IPS-15b (cell line): ENCODE data around the gene TLE1.

Source experiments
- H3K27me3 ChIP-seq: one replicate; pipeline ENCODE4 v1.6.1; 2013; ENCODE audit warnings: low read length; ENCODE audit not compliant: control insufficient read depth, insufficient read depth
- H3K36me3 ChIP-seq: one replicate; pipeline ENCODE4 v1.6.1; 2013; ENCODE audit warnings: low read length; ENCODE audit not compliant: control insufficient read depth, insufficient read depth
- H3K4me1 ChIP-seq: one replicate; pipeline ENCODE4 v1.6.1; 2013; ENCODE audit warnings: mild to moderate bottlenecking, low read length; ENCODE audit not compliant: control insufficient read depth, insufficient read depth
- H3K4me3 ChIP-seq: one replicate; pipeline ENCODE4 v1.5.1; 2013; ENCODE audit warnings: low read depth, low read length
- H3K9ac ChIP-seq: one replicate; pipeline ENCODE4 v1.6.1; 2013; ENCODE audit warnings: low read depth, mild to moderate bottlenecking, low read length
- H3K9me3 ChIP-seq: one replicate; pipeline ENCODE4 v1.6.1; 2013; ENCODE audit warnings: mild to moderate bottlenecking, low read length; ENCODE audit not compliant: control insufficient read depth, insufficient read depth

TLE1 gene

DNA sequence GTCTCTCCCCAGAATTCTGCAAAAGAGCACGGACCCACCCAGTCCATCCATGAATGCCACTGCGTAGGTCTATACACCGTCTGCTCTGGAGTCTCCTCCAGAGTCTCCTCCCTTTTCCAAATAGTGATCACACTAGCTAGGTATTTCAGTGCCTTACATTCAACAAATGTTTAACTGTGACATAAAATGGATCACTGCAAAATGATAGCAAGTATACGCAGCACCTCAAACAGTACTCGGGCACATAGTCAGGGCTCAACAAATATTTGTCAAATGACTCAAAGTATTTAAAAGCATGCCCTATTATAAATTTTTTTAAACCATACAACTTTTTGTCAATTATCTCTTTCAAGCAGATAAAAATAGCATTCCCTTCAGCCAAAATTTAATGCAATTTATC is 60.5 kb downstream of the TLE1 start:
- Histone ChIP-seq H3K36me3 (peaks cover 2% of the 10 kb centered on the region), H3K9ac (no peak overlapping the region)

DNA sequence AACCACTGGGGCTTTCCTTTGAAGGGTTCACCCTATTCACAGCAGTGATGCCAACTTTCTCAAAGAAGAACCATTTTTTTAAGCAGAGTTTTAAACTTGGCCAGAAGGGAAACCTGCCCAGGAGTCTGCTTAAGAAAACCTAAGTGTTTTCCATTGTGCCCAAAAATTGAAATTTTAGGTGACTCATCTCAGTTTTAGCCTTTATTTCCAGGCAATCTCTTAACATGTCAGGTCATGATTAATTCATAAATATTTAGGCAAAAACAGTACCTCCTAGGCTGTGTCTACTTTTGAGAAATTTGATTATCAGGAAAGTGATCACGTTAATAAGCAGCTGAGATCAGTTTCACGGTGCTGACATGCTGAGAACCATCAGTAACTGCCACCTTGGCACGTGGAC is 61.9 kb downstream of the TLE1 start:
- H3K9ac ChIP-seq = no peak overlapping the region
- H3K36me3 ChIP-seq = no peaks in the 10 kb centered on the region
- peaks cover 9% of the 10 kb centered on the region for H3K4me1 ChIP-seq
- no peaks in the 10 kb centered on the region for H3K9me3 ChIP-seq
- H3K4me3 ChIP-seq = no peak overlapping the region
- no peaks in the 10 kb centered on the region for H3K27me3 ChIP-seq

More for the DNA sequence above, 60.5 kb downstream of the TLE1 start:
- Histone ChIP-seq H3K4me1 (peaks cover 2% of the 10 kb centered on the region), H3K27me3 (no peaks in the 10 kb centered on the region), H3K9me3 (no peaks in the 10 kb centered on the region), H3K4me3 (no peak overlapping the region)

DNA sequence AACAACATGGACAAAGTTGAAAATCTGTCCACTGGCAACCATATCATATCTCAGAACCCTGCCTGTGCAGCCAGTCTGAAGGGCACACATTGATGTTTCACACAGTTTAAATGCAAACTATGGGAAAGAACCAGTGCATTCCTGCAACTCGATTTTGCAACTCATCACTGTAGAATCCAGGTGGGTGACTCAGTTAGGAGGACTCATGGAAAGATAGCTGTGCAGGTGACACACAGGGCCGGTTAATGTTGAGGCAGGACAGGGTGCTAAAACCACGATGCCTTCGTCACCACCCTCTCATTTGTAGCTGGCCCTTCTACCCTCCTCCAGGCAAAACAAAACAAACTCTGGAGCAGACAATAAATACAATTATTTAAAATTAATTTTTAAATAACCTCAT is 62.8 kb downstream of the TLE1 start:
- H3K9ac ChIP-seq = no peak overlapping the region
- no peaks in the 10 kb centered on the region for H3K9me3 ChIP-seq
- peaks cover 12% of the 10 kb centered on the region for H3K4me1 ChIP-seq
- H3K4me3 ChIP-seq = no peak overlapping the region
- H3K27me3 ChIP-seq = no peaks in the 10 kb centered on the region
- no peaks in the 10 kb centered on the region for H3K36me3 ChIP-seq

DNA sequence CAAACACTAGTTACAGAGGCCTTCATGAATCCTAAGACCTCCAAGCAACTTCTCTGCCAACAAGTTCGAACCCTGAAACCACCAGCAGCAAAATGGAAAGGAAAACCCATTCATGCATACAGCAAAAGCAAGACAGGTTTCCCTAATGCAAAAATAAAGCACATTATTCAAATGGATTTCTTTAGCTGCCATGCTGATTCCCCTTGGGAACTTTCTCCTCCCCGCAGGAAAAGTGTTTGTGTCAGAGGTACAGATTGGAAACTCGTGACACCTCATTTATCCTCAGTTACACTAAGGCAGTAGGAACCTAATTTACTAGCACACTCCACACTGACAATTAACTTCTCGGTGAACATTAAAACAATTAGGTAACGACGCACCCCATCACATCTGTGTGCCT is 63.4 kb downstream of the TLE1 start:
- peaks cover 18% of the 10 kb centered on the region for H3K4me1 ChIP-seq
- no peaks in the 10 kb centered on the region for H3K9me3 ChIP-seq
- H3K27me3 ChIP-seq = no peaks in the 10 kb centered on the region
- no peak overlapping the region for H3K4me3 ChIP-seq
- no peak overlapping the region for H3K9ac ChIP-seq
- H3K36me3 ChIP-seq = no peaks in the 10 kb centered on the region

DNA sequence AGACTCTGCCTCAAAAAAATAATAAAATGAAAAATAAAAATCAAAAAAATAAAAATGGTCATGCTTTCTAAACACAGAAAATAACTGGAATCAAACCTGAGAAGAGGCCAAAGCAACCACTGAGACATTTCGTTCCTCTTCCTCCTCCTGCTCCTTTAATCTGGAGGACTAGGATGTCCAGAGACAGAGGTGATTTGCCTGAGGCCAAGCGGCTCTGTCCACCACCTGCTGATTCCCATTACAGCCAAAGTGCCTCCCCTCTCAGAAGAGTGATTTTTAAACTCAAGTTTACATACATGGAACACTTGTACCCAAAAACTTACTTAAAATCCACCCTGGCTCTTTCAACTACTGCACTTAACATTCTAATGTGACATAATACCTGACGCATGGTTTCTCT is 65.6 kb downstream of the TLE1 start:
- Histone ChIP-seq H3K4me3 (no peak overlapping the region), H3K9ac (no peak overlapping the region), H3K27me3 (no peaks in the 10 kb centered on the region), H3K9me3 (no peaks in the 10 kb centered on the region), H3K36me3 (peaks cover 8% of the 10 kb centered on the region), H3K4me1 (peaks cover 22% of the 10 kb centered on the region)

DNA sequence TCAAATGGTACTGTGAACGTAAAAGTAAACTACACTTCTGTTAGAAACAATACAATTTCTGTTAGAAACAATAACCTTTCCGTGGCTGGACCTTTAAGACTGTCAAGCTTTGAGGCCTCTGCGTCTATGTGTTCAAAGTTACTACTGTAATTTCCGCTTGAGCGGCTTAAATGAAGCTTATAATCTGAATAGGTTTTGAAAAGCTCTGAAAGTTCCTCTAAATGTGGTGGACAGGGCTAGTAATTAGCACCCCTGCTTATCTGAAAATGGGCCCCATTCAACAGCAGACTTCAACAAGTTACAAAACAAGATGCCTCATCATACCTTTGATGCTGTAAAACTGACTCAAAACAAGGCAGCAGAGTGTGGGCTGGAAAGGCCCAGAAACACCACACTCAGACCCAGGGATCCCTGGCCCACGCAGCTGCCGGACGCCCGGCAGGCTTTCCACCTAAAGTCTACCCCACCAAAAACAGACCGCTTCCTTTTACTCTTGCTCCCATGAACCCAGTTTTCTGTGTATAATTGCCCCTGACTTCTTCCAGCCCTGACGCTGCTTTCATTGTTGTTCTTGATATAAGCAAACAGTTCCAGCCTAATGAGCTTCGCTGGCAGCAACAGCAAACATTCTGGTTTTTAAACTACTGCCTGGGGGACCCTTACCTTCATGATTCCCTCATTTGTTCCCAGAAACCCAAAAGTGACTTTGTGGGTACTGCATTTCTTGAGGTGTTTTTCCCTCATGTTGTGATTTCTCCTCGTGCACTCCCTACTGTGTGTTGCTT is 66.7 kb downstream of the TLE1 start:
- no peak overlapping the region for H3K9ac ChIP-seq
- no peaks in the 10 kb centered on the region for H3K9me3 ChIP-seq
- H3K36me3 ChIP-seq = peaks cover 12% of the 10 kb centered on the region
- peaks cover 22% of the 10 kb centered on the region for H3K4me1 ChIP-seq
- H3K4me3 ChIP-seq = no peak overlapping the region
- no peaks in the 10 kb centered on the region for H3K27me3 ChIP-seq

DNA sequence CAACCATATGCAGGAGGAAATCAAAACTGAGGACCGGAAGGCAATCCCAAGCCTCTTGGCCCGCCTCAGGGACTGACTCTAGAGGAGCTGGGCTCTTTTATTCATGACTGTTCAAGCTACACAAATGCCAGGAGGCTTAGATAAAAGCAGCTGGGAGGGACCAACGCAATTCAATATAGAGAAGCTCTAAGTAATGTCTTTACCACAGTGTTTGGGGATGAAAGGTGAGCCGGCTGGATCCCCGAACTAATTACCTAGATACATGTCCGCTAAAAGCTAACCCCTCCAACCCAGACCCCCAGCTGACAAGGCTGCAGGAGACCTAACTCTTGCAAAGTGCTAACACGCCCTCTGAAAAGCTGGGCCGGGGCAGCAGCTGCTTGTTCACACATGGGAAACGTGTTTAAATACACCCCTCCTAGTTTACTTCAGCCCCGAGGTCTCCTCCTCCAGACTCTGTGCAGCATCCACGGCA is 67.5 kb downstream of the TLE1 start:
- Histone ChIP-seq H3K4me3 (no peak overlapping the region), H3K27me3 (no peaks in the 10 kb centered on the region), H3K36me3 (peaks cover 12% of the 10 kb centered on the region), H3K4me1 (peaks cover 22% of the 10 kb centered on the region), H3K9ac (no peak overlapping the region), H3K9me3 (no peaks in the 10 kb centered on the region)

DNA sequence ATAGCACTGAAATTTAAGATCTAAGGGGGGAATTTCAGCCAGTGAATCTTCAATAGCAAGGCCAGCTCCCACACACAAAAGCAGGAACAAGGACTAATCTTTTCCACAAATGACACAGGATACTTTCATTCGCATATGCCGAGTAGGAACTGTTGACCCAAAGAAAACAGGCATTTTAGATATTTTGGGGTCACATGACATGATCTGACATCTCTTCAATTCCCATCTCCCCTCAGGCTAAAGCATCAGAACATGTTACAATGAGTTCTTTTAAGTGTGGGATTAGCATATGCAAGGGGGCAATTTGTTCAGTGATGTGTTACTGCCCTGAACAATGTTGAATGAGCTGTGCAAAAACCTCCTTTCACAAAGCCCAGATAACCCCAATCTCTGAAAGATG is 68.2 kb downstream of the TLE1 start:
- Histone ChIP-seq H3K36me3 (peaks cover 12% of the 10 kb centered on the region), H3K9ac (no peak overlapping the region), H3K27me3 (no peaks in the 10 kb centered on the region), H3K9me3 (no peaks in the 10 kb centered on the region), H3K4me1 (peaks cover 22% of the 10 kb centered on the region), H3K4me3 (no peak overlapping the region)

DNA sequence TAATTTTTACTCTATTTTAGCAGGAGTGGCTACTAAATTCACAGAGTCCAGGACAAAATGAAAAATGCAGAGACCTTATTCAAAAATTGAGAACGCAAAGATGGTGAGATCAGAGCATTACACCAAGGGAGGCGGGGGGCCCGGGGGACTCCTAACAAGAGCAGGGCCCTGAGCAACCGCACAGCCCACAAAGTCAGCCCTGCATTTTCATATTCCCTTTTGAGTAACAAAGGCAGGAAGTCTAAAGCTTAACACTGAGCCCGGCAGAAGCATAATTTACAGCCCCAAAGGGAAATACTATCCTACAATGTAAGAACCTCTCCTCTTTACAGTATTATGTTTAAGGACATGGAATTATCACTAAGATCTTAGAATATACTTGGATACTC is 69.4 kb downstream of the TLE1 start:
- Histone ChIP-seq H3K9ac (no peak overlapping the region), H3K36me3 (peaks cover 12% of the 10 kb centered on the region), H3K27me3 (no peaks in the 10 kb centered on the region), H3K4me3 (no peak overlapping the region), H3K4me1 (peaks cover 22% of the 10 kb centered on the region), H3K9me3 (no peaks in the 10 kb centered on the region)

DNA sequence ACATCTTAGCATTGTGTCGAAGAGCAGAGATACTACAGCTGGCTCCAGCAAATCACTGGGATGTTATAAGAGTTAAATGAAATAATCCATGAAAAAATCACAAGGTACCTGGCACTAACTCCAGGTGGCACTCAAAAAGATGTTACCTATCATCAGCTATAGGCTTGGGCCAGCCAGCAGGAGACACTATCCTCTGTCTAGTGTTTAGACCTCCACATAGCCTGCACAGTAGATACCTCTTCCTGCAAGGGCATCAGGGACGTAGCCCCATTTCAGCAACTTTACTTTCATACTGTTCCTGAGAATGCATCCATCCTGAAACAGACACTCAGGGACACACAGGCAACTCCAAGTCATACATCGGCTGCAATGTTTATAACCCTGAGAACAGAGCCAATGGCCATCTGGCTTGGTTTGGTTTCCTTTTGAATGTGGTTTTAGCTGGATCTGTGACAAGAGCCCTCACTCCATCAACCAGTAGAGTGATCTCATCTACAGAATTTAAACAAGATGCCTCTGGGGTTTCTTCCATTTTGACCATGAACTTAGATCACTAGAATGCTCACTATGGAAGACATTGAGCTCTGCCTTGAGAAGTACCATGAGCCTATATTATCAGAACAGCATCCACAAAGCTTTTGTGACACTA is 69.9 kb downstream of the TLE1 start:
- peaks cover 22% of the 10 kb centered on the region for H3K4me1 ChIP-seq
- H3K4me3 ChIP-seq = no peak overlapping the region
- H3K27me3 ChIP-seq = no peaks in the 10 kb centered on the region
- H3K9me3 ChIP-seq = no peaks in the 10 kb centered on the region
- peaks cover 15% of the 10 kb centered on the region for H3K36me3 ChIP-seq
- no peak overlapping the region for H3K9ac ChIP-seq

DNA sequence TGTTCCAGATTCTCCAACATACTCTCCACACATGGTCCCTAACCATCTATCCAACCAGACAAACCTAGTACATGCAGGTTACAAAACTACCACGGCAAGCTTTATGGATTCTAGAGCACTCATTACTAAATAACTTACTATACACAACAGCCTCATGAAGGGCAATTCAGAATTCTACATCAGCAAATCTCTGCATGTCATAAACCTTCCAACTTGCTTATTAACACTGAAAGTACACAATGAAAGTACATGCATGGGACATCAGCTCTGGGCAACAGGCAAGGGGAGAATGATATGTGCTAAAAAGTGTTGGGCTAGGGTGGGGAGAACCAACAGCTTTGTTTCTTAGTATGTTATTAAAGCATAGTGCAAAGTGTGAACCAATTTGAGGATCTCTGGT is 70.4 kb downstream of the TLE1 start:
- Histone ChIP-seq H3K9me3 (no peaks in the 10 kb centered on the region), H3K9ac (no peak overlapping the region)

DNA sequence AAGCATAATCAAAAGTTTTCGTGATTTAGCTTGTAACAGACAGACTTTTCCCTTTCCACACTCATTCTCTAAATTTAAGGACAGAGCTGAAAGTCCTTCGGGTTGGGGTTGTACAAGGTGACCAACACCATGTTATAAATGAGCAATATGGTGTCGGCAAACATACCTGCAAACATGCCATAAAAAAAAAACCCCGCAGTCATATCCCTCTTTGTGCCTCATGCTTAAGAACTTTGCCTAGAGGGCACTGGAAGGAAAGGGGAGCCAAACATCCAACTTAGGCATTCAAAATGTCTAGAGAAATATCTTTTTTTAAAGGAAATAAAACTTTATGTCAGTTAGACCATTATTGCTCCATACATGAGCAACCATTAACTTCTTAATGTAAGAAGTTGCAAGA is 73.2 kb downstream of the TLE1 start:
- H3K9me3 ChIP-seq = no peaks in the 10 kb centered on the region
- H3K4me3 ChIP-seq = no peak overlapping the region
- H3K9ac ChIP-seq = no peak overlapping the region
- peaks cover 6% of the 10 kb centered on the region for H3K4me1 ChIP-seq
- H3K27me3 ChIP-seq = no peaks in the 10 kb centered on the region
- peaks cover 28% of the 10 kb centered on the region for H3K36me3 ChIP-seq

More for the DNA sequence above, 70.4 kb downstream of the TLE1 start:
- H3K4me3 ChIP-seq = no peak overlapping the region
- no peaks in the 10 kb centered on the region for H3K27me3 ChIP-seq
- H3K4me1 ChIP-seq = peaks cover 20% of the 10 kb centered on the region
- peaks cover 19% of the 10 kb centered on the region for H3K36me3 ChIP-seq
